Thyroid gland (tissue), 4 donors: ENCODE measurements around the gene RFC3. TPM values are rescaled to one million over a fixed set of nuclear protein-coding genes. Genes with fewer than 3 reads are reported as not detected.

Experiments
- DNase-seq, 2 donors: peaks; one replicate each; pipeline ENCODE4 v3.0.0-alpha.2; 2019
- H3K27ac ChIP-seq, 3 donors: fragments of 200-600 bp; sonication (generic); 1 replicate in 2 of 3; 2 replicates in 1 of 3; pipeline ENCODE4 v1.5.1; 2016 to 2019; ENCODE audit warnings: mild to moderate bottlenecking in 1 of 3, moderate library complexity in 1 of 3
- H3K27me3 ChIP-seq: fragments of 200-600 bp; sonication (generic); one replicate; pipeline ENCODE4 v1.5.1; 2019
- H3K36me3 ChIP-seq, 2 donors: fragments of 200-600 bp; sonication (generic); one replicate each; pipeline ENCODE4 v1.5.1; 2016 to 2019
- H3K4me1 ChIP-seq, 2 donors: fragments of 200-600 bp; sonication (generic); one replicate each; pipeline ENCODE4 v1.5.1; 2017 to 2019
- H3K4me3 ChIP-seq, 3 donors: fragments of 200-600 bp; sonication (generic); replicated peaks in 1 of 3; 1 replicate in 2 of 3; 2 replicates in 1 of 3; pipeline ENCODE4 v1.5.1; 2016; ENCODE audit warnings: mild to moderate bottlenecking in 1 of 3
- H3K9me3 ChIP-seq: fragments of 200-600 bp; sonication (generic); one replicate; pipeline ENCODE4 v1.5.1; 2017
- CTCF ChIP-seq, 6 experiments: fragments of 200-600 bp in 3 of 6; fragments of 450-650 bp in 3 of 6; sonication (generic) in 3 of 6; IDR thresholded peaks; one replicate each; pipeline ENCODE4 v1.5.1; 2016 to 2019; ENCODE audit warnings: antibody characterized with exemption in 6 of 6, mild to moderate bottlenecking in 2 of 6, inconsistent platforms in 1 of 6, moderate library complexity in 1 of 6
- POLR2A ChIP-seq, 2 donors: fragments of 450-650 bp; IDR thresholded peaks; one replicate each; pipeline ENCODE4 v1.6.1; 2017; ENCODE audit warnings: antibody characterized with exemption in 2 of 2, mild to moderate bottlenecking in 2 of 2, moderate library complexity in 1 of 2
- WGBS, 2 donors: methylation state at CpG; one replicate each; pipeline ENCODE4 v1.1.5; 2017; 5-methylcytosine and 5-hydroxymethylcytosine counted together
- intact Hi-C: fragments of 100-400 bp; cut with DNase I; formaldehyde crosslinking; loops from one replicate; pipeline ENCODE4 v1.15.1; 2023
- total RNA-seq, 4 donors: library from RNA; depleted of rRNA; stranded (reverse); fragments of >200 nt; gene quantifications; one replicate each; pipeline ENCODE4 v1.2.3, GENCODE V29; 2016

RFC3 gene
- total RNA-seq, 4 donors from 2014 or later: 7.4 to 13.3 (median 9.8) TPM

DNA sequence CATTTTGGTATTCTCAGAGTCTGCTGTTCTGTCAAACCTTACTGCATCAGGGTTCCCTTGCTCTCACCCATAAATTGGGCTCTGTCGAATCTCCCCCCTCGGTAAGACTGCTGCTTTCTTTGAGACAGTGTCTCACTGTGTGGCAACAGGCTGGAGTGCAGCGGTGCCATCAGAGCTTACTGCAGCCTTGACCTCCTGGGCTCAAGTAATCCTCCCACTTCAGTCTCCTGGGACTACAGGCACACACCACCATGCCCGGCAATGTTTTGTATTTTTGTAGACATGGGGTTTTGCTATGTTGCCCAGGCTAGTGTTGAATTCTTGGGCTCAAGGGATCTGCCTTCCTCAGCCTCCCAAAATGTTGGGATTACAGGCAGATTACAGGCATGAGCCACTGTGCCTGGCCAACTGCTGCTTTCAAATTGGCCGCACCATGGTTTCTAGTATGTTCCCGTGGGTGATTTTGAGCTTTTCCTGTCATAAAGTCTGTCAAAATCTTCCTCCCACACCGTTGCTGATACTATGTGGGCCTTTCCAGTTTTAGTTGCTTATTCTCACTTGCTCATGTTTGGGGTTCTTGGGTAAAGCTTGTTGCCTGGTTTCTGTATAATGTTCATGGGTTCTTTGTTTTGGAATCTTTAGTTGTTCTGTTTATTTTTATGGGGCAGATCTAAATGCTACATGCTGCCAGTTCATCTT is 10.6 kb downstream of the RFC3 start:
- H3K36me3 ChIP-seq: no peaks in the 10 kb centered on the region
- TF ChIP-seq POLR2A (IDR thresholded peaks at IDR 0.05) (no peak), CTCF (IDR thresholded peaks at IDR 0.05) (no peak)
- 92 to 93% methylated on average over 7 of the region's 7 CpGs for WGBS, 2 donors
- intact Hi-C loops: no loop called here
- H3K4me3 ChIP-seq: no peak overlapping the region
- no peaks in the 10 kb centered on the region for H3K4me1 ChIP-seq
- no peaks in the 10 kb centered on the region for H3K9me3 ChIP-seq
- no peak for DNase-seq
- no peak overlapping the region for H3K27ac ChIP-seq
- H3K27me3 ChIP-seq: no peaks in the 10 kb centered on the region

DNA sequence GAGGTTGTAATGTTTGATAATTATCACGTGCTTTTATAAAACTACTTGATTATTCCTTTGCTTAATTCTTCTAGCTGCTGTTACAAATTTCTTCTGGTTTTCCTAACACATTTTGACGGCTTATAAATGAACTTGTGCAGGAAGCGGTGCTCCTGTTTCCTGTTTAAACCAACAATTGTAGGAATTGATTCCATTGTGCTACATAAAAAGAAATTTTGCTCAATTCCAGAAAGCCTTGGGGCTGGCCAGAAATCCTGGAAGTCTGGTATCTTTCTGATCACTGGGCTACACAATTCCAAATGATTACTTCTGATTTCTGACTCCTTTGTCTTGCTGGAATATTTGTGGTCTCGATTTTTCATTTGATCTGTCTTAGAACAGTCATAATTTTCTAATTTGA is 14.9 kb downstream of the RFC3 start:
- no peak overlapping the region for H3K4me3 ChIP-seq
- H3K9me3 ChIP-seq: no peaks in the 10 kb centered on the region
- DNase-seq: no peak
- intact Hi-C loops: no loop called here
- no peaks in the 10 kb centered on the region for H3K4me1 ChIP-seq
- TF ChIP-seq CTCF (IDR thresholded peaks at IDR 0.05): no peak
- TF ChIP-seq POLR2A (IDR thresholded peaks at IDR 0.05): no peak
- WGBS, 2 donors: 79 to 84% methylated on average over 4 of the region's 4 CpGs
- no peak overlapping the region for H3K27ac ChIP-seq
- peaks cover 0 to 8% of the 10 kb centered on the region in 2 donors for H3K36me3 ChIP-seq
- no peaks in the 10 kb centered on the region for H3K27me3 ChIP-seq

- intact Hi-C loops: no loop called here
These were observed 20.7 kb downstream of the RFC3 start for GRCh38 chr13:33838647-33839046.

GRCh38 chr13:33840402-33840801 is 22.5 kb downstream of the RFC3 start:
- Histone ChIP-seq H3K9me3 (no peaks in the 10 kb centered on the region), H3K4me3 (no peak overlapping the region), H3K27me3 (no peaks in the 10 kb centered on the region), H3K36me3 (peaks cover 0 to 3% of the 10 kb centered on the region in 2 donors), H3K27ac (no peak overlapping the region), H3K4me1 (no peaks in the 10 kb centered on the region)
- no peak for DNase-seq
- no peak for TF ChIP-seq POLR2A (IDR thresholded peaks at IDR 0.05)
- no peak for TF ChIP-seq CTCF (IDR thresholded peaks at IDR 0.05)
- intact Hi-C loops: no loop called here
- 94% methylated on average over 1 of the region's 1 CpG for WGBS, 2 donors

More at GRCh38 chr13:33838647-33839046, 20.7 kb downstream of the RFC3 start:
- no peak for TF ChIP-seq POLR2A (IDR thresholded peaks at IDR 0.05)
- TF ChIP-seq CTCF (IDR thresholded peaks at IDR 0.05): no peak
- no peaks in the 10 kb centered on the region for H3K4me1 ChIP-seq
- peaks cover 0 to 8% of the 10 kb centered on the region in 2 donors for H3K36me3 ChIP-seq
- H3K27ac ChIP-seq: no peak overlapping the region
- no peak for DNase-seq
- H3K9me3 ChIP-seq: no peaks in the 10 kb centered on the region
- H3K4me3 ChIP-seq: no peak overlapping the region
- WGBS, 2 donors: 49 to 65% methylated on average over 4 of the region's 4 CpGs
- no peaks in the 10 kb centered on the region for H3K27me3 ChIP-seq

DNA sequence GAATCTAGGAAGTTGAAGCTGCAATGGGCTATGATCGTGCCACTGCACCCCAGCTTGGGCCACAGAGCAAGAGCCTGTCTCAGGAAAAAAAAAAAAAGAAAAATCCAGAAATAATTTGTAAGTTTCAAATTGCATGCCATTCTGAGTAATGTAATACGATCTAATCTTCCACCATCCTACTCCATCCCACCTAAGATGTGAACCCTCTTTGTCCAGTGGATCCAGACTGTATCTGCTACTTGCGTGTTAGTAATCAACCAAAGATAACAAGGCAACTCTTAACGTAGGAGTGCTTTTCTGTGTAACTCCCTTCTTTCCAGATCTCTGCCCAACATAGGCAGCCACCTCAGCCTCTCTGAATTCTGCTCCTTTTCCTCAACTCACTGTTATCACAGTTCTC is 24.3 kb downstream of the RFC3 start:
- Histone ChIP-seq H3K27ac (no peak overlapping the region), H3K4me1 (no peaks in the 10 kb centered on the region), H3K27me3 (no peaks in the 10 kb centered on the region), H3K9me3 (no peaks in the 10 kb centered on the region), H3K4me3 (no peak overlapping the region), H3K36me3 (no peaks in the 10 kb centered on the region)
- 87 to 91% methylated on average over 4 of the region's 4 CpGs for WGBS, 2 donors
- TF ChIP-seq POLR2A (IDR thresholded peaks at IDR 0.05): no peak
- TF ChIP-seq CTCF (IDR thresholded peaks at IDR 0.05): no peak
- intact Hi-C loops: no loop called here
- DNase-seq: no peak
